GM21526 (cell line): ENCODE measurements around the gene RUNDC3A.
"Not testable (repeated sequence)": the region's sequence is repeated elsewhere in the genome, so short reads cannot be mapped to it uniquely, and the experiment has no call there.

Source experiments
- ATAC-seq: cut with Tn5 transposase; IDR thresholded peaks from one replicate; pipeline ENCODE4 v1.9.1; 2021; ENCODE audit warnings: moderate library complexity; ENCODE audit not compliant: unreplicated experiment, low FRiP score

Gene RUNDC3A

DNA sequence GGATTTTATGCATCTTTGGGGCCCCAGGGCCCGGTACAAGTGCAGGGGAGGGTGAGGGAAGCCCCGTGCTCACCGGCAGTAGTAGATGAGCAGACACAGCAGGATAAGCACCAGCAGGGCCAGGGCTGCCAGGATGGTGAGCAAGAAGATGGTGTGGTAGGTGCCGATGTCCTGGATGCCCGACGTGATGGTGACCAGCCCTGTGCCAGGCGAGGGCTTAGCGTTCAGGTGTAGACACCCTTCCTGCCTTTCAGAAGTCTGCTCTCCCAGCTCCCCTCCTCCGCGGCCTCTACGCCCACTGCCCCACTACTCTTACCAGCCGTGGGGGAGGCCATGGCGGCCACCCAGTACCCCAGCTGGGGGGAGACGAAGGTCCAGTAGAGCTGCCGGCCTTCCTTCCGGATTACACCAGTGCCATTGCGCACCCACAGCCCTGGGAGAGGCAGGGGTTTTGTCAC, 47.3 kb downstream of the RUNDC3A start:
- ATAC-seq = no peak

DNA sequence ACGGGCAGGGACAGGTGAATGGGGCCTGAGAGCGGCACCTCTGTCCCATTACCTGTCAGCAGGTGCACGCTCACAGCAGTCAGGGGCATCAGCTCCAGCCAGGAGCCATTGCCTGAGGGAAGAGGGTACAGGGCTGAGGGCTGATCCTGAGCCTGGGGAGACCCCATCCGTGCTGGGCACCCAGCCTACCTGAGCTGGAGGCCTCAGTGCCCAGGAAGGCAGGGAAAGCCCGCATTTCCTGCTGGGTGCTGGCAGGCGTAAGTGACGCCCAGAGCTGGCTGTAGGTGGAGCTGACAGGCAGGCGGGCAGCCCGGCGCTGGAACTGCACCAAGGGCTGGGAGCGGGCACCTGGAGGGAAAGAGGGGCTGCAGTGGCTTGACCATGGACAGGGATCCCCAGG, 47.8 kb downstream of the RUNDC3A start:
- no peak for ATAC-seq

DNA sequence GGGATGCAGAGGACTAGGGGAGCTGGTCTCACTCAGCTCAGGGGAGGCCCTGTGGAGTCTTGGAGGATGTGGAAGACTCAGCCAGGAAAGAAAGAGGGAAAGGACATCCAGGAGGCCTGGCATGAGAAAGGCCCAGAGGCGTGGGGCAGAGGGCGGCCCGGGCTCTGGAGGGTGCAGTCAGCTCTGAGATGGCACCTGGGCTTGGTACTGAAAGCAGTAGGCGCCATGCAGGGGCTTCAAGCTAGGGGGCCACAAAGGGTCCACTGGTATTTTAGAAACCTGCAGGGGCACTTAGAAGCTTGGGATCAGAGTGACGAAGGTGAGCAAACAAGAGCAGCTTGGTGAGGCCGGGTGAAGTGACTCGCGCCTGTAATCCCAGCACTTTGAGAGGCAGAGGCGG, 49.7 kb downstream of the RUNDC3A start:
- ATAC-seq = no peak

DNA sequence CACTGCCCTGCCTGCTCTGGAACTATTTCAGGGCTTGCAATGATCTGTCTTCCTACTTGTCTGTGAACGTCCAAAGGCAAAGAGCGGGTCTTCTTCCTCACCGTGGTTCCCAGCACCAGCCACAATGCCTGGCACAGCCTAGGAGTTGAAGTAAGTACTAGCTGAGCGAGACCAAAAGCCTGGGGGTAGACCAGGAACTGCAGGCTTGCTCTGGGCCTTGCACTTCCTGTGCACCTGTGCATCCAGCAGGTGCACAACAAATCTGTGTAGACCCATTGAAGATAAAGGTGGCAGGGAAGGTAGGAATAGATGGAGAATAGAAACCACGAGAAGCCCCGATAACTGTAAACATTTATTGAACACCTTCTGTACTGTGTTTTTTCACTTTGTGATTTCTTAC, 50.6 kb downstream of the RUNDC3A start:
- no peak for ATAC-seq

DNA sequence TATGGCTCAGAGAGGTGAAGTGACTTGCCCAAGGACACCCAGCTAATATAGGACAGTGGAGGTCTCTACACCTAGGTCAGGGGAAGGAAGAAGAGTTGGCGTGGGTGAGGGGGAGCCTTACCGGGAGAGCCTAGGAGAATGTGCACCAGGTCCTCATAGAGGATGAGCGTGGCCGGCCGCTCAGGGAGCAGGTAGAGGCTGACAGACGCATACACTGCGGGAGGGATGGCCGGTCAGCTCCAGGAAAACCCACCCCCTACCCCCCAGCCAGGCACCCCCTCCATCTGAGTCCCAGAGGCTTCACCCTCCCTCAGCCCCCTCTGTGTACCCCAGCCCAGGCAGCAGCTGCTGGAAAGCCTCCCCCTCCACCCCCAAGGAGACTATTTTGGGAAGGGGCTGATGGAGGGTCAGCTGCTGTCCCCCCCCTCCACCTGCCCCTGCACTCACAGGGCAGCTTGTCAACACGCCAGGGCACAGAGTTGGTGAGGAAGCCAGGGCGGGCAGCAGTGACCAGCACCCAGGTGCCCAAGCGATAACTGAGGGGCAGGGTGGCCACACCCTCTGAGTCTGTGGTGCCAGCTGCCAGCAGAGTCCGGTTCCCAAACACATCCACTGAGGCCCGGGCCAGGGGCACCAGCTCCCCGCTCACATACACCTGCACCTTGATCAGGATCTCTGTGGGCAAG, 51.2 kb downstream of the RUNDC3A start:
- ATAC-seq = no peak

DNA sequence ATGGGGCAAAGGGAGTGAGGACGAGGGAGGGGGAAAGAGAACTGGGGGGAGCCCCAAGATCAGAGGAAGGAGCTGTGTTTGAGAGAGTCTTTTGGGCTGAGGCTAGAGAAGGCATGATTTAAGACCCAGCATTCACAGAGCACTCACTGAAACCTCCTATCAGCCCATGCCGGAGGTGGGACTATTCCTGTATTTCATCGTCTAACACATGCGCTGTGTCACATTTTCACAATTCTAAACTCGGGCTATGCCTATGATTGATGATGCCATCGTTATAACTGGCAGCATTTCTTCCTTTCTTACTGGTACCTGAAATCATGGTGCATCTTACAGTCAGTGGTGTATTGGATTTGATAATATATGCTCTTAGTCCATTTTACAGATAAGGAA, 51.7 kb downstream of the RUNDC3A start:
- no peak for ATAC-seq

DNA sequence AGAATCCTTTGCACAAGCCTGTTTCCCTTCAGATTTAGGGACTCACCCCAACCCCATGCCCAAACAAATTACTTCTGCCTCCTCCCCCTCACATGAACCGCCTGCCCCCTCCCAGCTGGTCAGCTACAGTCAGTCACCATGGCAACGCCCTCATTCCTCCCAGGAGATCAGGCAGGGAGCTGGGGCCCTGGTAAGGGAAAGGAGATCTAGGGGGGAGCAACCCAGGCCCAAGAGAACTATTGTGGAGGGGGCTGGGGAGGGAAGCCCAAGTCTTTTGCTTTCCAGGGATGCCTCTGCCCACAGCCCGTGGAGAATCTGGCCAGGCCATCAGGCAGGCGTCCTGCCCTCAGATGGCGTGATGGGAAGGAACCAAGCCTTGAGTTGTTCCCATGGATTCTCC, 52.4 kb downstream of the RUNDC3A start:
- no peak for ATAC-seq

DNA sequence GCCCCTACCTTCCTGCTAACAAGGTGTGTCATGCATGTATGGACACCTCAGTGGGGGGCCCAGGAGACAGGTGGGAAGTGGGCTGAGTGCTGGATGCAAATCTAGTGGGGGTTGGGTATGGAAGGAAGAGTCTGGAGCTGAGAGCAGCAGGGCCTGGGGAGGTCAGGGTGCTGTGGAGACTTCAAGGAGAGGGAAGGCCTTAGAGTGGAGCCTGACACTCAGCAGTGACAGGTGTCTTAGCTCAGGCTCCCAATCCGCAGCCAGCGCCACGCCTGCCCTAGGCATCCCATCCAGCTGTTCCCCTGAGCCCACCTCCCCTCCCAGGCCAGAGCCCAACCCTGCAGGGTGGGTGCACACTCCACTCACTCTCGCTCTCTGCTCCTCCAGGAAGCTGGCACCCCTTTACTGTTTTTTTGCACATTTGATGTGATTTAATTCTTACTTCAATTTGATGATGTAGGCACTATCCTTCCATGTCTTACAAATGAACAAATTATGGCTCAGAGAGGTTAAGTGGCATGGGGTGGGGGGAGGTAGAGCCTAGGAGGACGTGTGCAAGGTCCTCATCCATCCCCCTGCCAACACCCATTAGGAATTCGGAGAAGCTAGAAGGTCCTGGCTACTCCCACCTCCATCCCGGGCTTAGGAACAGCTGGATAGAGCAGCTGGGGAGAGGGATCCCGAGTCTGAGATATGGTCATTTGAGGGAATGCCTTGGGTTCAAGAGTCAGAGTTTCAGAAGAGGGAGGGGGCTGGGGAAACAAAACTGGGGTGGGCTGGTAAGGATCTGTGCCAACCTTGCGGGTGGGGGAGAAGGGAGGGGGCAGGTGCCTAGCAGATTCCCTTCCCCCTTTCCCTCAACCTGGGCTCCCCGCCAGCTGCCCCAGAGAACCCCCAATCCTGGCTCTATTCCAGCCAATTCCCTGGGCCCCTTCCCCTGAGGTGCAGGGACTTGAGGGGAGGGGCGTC, 53.2 kb downstream of the RUNDC3A start:
- no peak for ATAC-seq

DNA sequence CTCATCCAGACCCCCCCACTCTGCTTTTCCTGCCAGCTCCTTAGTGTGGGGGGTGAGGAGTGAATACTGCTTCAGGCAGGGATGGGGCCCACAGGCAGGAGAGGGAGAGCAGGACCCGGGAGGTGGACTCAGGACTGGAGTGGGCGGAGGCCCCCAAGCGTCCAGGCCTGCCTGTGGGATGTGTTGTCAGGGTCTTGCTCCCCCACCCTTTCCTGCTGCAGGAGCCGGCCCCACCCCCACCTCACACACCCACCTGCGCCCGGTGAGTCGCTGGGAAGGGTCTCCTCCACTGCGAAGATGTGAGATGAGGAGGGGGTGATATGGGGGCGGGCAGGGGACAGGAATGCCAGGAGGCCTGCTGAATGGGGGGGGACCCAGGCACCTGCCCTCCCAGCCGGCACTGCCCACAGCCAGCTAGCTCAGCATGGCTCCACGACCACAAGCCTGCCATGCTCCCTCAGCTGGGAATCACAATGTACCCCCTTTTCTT, 54.1 kb downstream of the RUNDC3A start:
- no peak for ATAC-seq

DNA sequence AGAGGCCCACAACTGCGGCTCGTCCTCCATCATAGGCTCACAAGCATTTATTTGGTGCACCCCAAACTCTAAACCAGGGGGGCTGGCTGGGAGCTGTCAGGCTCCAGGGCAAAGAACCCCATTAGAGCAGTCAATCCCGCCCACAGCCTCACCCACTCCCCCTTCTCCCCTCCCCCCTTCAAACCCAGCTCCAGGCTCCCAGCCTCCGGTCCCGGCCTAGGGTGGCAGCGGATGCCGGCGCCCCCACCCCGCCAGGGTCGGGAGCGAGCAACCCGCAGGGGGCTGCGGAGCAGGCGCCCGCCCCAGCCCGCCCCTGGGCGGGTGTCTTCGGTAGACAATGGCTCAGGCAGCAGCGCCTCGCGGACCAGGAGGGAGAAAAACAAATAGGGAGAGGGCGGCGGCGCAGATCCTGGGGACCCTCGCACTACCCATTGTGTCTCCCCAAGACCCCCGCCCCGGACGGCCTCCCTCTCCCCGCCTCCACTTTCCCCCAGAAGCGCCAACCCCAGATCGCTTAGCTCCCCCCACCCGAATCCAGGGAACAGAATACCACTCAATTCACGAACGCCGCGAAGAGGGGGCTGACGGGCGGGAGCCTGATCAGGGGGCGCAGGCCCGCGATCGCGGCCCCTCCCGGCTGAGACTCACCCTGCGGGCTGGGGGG, 54.7 kb downstream of the RUNDC3A start:
- no peak for ATAC-seq

DNA sequence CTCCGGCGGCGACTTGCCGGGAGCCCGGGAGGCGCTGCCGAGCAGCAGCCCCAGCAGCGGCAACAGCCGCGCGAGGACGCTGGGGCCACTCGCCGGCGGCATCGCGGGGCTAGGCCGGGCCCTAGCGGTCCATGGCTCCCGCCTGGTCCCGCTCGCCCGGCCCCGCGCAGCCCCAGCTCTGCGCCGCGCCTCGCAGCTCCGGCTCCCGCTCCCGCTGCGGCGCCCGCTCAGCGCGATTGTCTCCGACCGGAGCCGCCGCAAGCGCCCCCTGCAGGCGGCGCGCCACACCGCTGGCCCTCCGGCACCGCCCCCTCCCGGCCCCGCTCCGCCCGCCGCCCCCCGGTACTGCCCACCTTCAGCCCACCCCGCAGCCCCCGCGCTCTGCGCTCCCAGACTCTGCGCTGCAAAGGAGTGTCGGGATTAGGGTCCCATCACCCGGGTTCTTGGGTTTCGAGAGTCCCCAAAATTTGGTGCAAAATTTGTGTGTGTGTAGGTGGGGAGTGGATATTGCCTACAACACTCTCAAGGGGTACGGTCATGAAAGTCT, 55.3 kb downstream of the RUNDC3A start, which contains the start of gene FAM171A2:
Gene FAM171A2 (minus strand): TSS at position 241 of the 547 bp plus-strand sequence. CDS start 139 bp downstream, at position 102.
- no peak for ATAC-seq

DNA sequence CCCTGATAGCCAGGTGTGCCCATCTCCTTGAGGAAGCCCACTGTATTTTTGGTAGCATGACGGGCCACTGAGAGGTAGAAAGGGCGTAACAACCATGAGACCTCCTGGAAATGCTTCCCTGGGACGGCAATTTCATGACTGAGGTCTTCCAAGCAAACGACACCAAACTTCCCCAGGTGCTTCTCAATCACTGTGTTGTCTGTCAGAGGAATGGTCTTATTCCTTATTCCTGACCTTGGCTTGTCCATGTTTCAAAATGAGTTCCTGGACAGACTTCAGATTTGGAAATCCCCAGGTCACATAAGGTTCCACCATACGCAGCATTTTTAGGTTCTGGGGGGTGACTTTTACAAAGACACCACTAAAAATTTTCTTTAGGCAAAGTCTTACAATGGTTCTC, 56.6 kb downstream of the RUNDC3A start:
- not testable (repeated sequence) for ATAC-seq

DNA sequence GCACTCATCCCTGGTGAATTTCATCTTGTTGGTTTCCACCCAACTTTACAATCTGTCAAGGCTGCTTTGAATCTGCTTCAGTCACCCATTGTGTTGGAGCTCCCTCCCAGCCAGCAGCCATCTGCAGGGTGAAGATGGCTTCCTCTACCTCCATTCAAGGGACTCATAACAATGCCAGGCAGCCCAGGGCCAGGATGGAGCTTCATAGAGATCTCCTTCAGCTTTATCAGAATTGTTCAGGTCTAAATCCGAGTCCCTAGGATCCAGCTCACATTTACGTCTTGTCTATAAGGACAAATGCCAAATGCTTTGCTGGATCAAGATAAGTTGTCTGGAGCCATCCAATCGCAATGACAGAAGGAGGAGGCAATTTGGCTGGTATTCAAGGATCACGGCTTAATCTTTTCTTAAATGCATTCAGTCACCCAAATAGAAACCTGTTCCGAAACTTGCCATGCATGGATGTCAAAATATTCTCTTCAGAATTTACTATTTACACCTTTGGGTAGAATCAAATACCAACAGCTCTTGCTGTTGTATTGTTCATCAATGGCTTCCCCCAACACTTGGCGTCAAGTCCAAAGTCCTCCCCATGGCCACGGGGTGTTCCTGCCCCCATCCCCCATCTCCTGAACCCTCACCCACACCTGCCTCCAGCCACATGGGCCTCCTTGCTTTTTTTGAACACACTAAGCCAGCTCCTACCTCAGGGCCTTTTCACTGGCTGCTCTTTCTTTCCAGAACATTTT, 59.0 kb downstream of the RUNDC3A start:
- ATAC-seq = no peak
